GM10847 (cell line): ENCODE results near the gene TMEM41B.

Source experiments
- POLR2A ChIP-seq: IDR thresholded peaks from 2 replicates; pipeline ENCODE4 v1.6.1; 2011; ENCODE audit not compliant: insufficient read length; ENCODE audit errors: extremely low read depth

The TMEM41B gene

GRCh38 chr11:9264316-9265210 lies 49.8 kb downstream of the TMEM41B start:
- no peak for TF ChIP-seq POLR2A

- TF ChIP-seq POLR2A: no peak
Measured at GRCh38 chr11:9263840-9264315, 50.5 kb downstream of the TMEM41B start.

- TF ChIP-seq POLR2A: no peak
Measured at GRCh38 chr11:9259981-9260837, 54.2 kb downstream of the TMEM41B start.

- TF ChIP-seq POLR2A: no peak
Measured at GRCh38 chr11:9254416-9254815, 60.0 kb downstream of the TMEM41B start.

- no peak for TF ChIP-seq POLR2A
Measured at GRCh38 chr11:9253086-9253485, 61.3 kb downstream of the TMEM41B start.

GRCh38 chr11:9251311-9251710 lies 63.1 kb downstream of the TMEM41B start:
- no peak for TF ChIP-seq POLR2A

- TF ChIP-seq POLR2A: no peak
Measured at GRCh38 chr11:9250139-9250582, 64.2 kb downstream of the TMEM41B start.

GRCh38 chr11:9249252-9249651 lies 65.1 kb downstream of the TMEM41B start:
- no peak for TF ChIP-seq POLR2A

- no peak for TF ChIP-seq POLR2A
Measured at GRCh38 chr11:9247863-9248262, 66.5 kb downstream of the TMEM41B start.

GRCh38 chr11:9232482-9232881 lies 81.9 kb downstream of the TMEM41B start:
- no peak for TF ChIP-seq POLR2A

GRCh38 chr11:9231848-9232177 lies 82.6 kb downstream of the TMEM41B start:
- no peak for TF ChIP-seq POLR2A
